Omental fat pad (tissue), 4 donors: ENCODE measurements around the gene IFNE. TPM values are rescaled to one million over a fixed set of nuclear protein-coding genes. Genes with fewer than 3 reads are reported as not detected.

ENCODE experiments used
- ATAC-seq: fragments of 150-250 bp; one replicate; pipeline ENCODE4 v1.9.1; 2016; ENCODE audit warnings: mild to moderate bottlenecking, moderate library complexity; ENCODE audit not compliant: low FRiP score
- DNase-seq: peaks from one replicate; pipeline ENCODE4 v3.0.0-alpha.2; 2019; ENCODE audit warnings: low spot score
- CTCF ChIP-seq, 3 donors: fragments of 450-650 bp; IDR thresholded peaks; one replicate each; pipeline ENCODE4 v1.5.1; 2016 to 2017; ENCODE audit warnings: antibody characterized with exemption in 3 of 3, mild to moderate bottlenecking in 3 of 3, moderate library complexity in 2 of 3
- total RNA-seq, 4 donors: library from RNA; depleted of rRNA; stranded (reverse); fragments of >200 nt; gene quantifications; one replicate each; pipeline ENCODE4 v1.1.0, GENCODE V29; 2016

IFNE gene
- total RNA-seq, 4 donors from 2014 or later = 1.7 to 1.8 TPM; not detected in 2

GRCh38 chr9:21504113-21504512 is 22.0 kb upstream of the IFNE start:
- DNase-seq (no peak), ATAC-seq (no peak)
- TF ChIP-seq CTCF (IDR thresholded peaks at IDR 0.05) = no peak

GRCh38 chr9:21502586-21502985 is 20.5 kb upstream of the IFNE start:
- no peak for TF ChIP-seq CTCF (IDR thresholded peaks at IDR 0.05)
- ATAC-seq = no peak
- no peak for DNase-seq

- ATAC-seq (no peak), DNase-seq (no peak)
- no peak for TF ChIP-seq CTCF (IDR thresholded peaks at IDR 0.05)
Observed at GRCh38 chr9:21499912-21500311, 17.8 kb upstream of the IFNE start.

GRCh38 chr9:21491756-21492155 is 9.6 kb upstream of the IFNE start:
- DNase-seq (no peak), ATAC-seq (no peak)
- TF ChIP-seq CTCF (IDR thresholded peaks at IDR 0.05) = no peak

- no peak for TF ChIP-seq CTCF (IDR thresholded peaks at IDR 0.05)
- no peak for ATAC-seq
- DNase-seq = no peak
Observed at GRCh38 chr9:21481470-21482056, 550 bp downstream of the IFNE start.

GRCh38 chr9:21479152-21479702 is 2.9 kb downstream of the IFNE start:
- TF ChIP-seq CTCF (IDR thresholded peaks at IDR 0.05) = no peak
- ATAC-seq = peak; percentile 64
- no peak for DNase-seq

- no peak for TF ChIP-seq CTCF (IDR thresholded peaks at IDR 0.05)
- DNase-seq (no peak), ATAC-seq (no peak)
Observed at GRCh38 chr9:21477466-21477865, 4.6 kb downstream of the IFNE start.
